AG09319 (cell line): Measurements from ENCODE around the gene RRAGD.

Source experiments
- DNase-seq: peaks from one replicate; pipeline ENCODE4 v3.0.0-alpha.2; 2010; ENCODE audit warnings: low read depth; ENCODE audit errors: extremely low read depth
- TF ChIP-seq, protein P1 (sequence below): IDR thresholded peaks from 2 replicates; pipeline ENCODE4 v1.5.1; 2011; ENCODE audit warnings: low read depth, mild to moderate bottlenecking, inconsistent platforms, low read length, moderate library complexity

The RRAGD gene

DNA sequence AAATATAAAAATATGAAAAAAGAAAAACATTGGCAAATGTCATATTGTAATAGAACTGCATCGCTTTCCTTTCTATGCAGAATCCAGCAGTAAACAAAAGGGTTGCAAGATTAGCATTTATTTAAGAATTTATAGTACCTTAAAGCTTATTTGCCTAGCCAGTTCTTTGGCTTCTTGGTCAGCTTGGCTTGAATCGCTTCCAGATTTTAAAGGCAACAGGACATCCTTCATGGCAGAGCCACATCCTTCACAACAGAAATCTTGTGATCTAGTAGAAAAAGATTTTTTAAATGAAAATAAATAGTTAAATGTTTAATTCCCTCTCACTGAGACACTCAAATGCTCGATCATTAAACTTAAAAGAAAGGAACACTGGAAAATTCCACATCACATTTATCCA lies 76.9 kb downstream of the RRAGD start:
- TF ChIP-seq, protein P1, sequence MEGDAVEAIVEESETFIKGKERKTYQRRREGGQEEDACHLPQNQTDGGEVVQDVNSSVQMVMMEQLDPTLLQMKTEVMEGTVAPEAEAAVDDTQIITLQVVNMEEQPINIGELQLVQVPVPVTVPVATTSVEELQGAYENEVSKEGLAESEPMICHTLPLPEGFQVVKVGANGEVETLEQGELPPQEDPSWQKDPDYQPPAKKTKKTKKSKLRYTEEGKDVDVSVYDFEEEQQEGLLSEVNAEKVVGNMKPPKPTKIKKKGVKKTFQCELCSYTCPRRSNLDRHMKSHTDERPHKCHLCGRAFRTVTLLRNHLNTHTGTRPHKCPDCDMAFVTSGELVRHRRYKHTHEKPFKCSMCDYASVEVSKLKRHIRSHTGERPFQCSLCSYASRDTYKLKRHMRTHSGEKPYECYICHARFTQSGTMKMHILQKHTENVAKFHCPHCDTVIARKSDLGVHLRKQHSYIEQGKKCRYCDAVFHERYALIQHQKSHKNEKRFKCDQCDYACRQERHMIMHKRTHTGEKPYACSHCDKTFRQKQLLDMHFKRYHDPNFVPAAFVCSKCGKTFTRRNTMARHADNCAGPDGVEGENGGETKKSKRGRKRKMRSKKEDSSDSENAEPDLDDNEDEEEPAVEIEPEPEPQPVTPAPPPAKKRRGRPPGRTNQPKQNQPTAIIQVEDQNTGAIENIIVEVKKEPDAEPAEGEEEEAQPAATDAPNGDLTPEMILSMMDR: no peak
- DNase-seq: no peak

- TF ChIP-seq, protein P1: no peak
- no peak for DNase-seq
Measured at GRCh38 chr6:89330910-89331309, 81.2 kb downstream of the RRAGD start.

- TF ChIP-seq, protein P1: no peak
- no peak for DNase-seq
Measured at GRCh38 chr6:89328976-89329375, 83.1 kb downstream of the RRAGD start.

DNA sequence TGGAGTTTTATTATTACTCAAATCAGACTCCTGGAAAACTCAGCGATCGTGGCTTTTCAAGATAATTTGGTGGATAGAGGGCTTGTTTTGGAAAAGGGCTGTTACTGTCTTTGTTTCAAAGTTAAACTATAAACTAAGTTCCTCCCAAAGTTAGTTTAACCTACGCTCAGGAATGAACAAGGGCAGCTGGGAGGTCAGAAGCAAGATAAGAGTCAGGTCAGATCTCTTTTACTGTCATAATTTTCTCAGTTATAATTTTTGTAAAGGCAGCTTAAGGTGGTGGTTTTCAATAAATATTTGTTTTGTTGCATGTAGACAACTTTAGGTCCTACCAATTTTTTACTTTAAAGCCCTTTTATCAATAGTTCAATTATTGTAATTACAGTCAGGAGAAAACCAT lies 87.8 kb downstream of the RRAGD start:
- TF ChIP-seq, protein P1: no peak
- no peak for DNase-seq

- DNase-seq: no peak
- TF ChIP-seq, protein P1: no peak
Measured at GRCh38 chr6:89323511-89323971, 88.5 kb downstream of the RRAGD start.

DNA sequence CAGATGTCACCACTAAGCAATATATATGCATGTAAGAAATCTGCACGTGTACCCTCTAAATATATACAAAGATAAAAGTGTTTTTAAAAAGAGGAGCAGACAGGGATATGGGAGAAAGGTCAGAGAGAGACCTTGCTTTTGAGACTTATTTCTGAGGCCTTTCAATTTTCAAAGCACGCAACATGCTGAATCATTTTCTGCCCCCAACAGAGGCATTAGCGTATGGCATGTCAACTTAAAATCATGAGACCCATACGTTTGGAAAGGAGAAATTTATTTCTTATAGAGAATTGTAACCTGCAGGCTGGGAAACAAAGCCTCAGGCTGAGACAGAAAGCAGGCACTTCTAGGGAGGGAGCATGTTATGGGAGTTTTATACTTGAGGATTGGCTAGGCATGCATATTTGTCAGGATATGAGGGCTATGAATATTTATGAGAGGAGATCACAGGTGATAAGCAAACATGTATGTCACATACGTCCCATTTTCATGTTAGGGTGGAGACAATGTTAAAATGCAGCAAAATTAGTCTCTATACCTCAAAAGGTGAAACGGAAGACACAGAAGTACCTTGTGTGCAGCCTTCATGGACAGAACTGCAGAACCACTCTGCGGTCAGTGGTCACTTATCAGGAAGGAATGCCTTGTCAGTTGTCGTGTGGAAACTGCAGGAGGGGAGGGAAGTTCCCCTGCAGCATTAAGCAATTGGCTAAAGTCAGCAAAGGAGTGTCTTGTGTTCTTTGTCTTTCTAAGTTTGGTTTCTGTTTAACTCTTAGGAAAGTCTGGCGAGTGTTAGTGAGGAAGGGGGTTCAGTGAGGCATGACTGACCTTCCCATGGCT lies 90.7 kb downstream of the RRAGD start:
- no peak for DNase-seq
- TF ChIP-seq, protein P1: no peak

- DNase-seq: no peak
- TF ChIP-seq, protein P1: no peak
Measured at GRCh38 chr6:89320012-89320559, 92.0 kb downstream of the RRAGD start.
